ENCODE measurements around the gene BID. TPM values are rescaled to one million over a fixed set of nuclear protein-coding genes. Genes with fewer than 3 reads are reported as not detected.

BID gene
- total RNA-seq, 1 experiment from 2014 or later = 258 TPM

GRCh38 chr22:17803609-17804270, 29.5 kb upstream of the BID start:
- DNase-seq (ENCODE audit: low read depth) = no peak

- DNase-seq (ENCODE audit: low read depth) = no peak
Measured at GRCh38 chr22:17802822-17803221, 28.6 kb upstream of the BID start.

DNA sequence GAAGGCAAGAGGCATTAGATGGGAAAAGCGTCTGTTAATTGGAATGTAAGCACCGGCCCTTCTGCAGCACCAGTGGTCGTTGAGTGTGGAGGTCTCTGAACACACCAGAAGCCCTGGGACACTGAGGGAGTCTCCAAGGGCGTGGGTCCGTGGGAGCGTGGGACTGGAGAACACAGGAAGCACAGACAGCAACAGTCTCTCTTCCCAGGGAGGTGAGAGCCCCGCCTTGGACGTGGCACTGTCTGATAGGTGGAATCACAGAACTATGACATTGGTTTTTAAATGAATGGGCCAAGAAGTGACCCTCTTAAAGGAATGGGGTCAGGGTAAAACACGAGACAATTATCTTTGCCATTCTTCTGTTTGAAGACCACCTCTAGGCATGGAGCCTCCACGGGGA, 28.1 kb upstream of the BID start:
- DNase-seq (ENCODE audit: low read depth) = no peak

- DNase-seq (ENCODE audit: low read depth) = no peak
Measured at GRCh38 chr22:17797721-17798559, 23.7 kb upstream of the BID start.

GRCh38 chr22:17796695-17797094, 22.4 kb upstream of the BID start:
- no peak for DNase-seq (ENCODE audit: low read depth)

DNA sequence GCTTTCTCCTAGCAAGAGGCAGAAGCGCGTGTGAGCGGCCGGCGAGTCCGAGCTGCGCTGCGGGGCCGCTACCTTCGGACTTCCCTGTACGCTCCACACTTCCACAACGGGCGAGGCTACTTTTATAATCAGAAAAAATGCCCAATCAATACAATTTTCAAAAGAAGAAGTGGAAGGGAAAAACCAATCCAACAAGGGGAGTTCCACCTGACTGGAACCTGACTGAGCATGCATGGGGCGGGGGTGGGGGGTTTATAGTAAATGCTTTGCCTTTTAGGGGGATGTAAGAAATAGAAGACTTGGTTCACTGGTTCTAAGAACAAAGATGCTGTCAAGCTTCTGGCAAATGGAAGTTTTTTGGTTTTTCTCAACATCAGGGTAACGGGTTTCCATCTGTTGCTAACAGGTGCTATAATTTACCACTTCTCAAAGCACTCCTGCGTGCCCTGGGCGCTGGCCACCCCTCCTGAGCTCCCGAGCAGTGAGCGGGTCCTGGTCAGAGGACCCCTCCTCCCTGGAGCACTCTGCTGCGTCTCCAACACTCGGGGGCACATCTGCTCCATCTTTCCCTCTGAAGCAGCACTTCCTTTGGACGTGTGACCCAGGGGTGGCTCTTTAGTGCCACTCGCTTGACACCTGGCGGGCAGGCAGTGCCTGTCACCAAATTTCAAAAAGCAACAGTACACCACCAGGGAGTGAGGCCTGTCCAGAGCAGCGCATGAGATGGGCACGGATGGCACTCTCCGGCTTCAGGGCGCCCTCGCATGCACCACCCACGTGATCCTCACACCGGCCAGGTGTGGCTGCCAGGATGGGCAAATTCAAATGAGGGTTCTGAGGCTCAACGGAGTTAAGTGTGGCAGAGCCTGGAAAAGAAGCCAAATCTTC, 21.6 kb upstream of the BID start:
- DNase-seq (ENCODE audit: low read depth) = no peak

GRCh38 chr22:17794726-17795542, 20.7 kb upstream of the BID start:
- no peak for DNase-seq (ENCODE audit: low read depth)

DNA sequence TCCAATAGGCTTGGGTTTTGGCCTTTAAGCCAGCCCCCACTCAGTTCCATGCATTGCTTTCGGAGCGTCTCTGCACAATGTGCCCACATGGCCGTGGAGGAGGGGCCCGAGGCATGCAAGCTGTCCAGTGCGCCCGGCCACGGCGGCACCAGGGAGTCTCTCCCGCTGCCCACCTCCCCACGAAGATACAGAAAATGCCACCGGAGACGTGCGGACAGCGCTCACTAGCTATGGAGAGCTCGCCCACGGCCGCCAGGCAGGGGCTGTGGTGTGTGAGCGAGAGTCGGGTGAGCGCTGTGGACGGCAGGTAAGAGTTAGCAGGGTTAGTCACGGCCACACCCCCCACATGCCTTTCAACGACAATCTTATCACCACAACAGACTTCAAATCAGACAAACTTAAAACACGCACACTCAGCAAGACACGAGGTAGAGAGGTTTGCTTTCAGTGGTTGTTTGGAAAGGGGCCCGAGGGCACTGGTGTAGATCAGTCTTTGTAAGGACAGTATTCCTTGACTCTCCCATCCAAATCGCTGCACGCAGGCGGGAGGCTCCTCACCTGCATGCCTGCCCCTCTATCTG, 18.7 kb upstream of the BID start:
- DNase-seq (ENCODE audit: low read depth) = no peak

- DNase-seq (ENCODE audit: low read depth) = no peak
Measured at GRCh38 chr22:17792299-17792698, 18.0 kb upstream of the BID start.

- no peak for DNase-seq (ENCODE audit: low read depth)
Measured at GRCh38 chr22:17791196-17791595, 16.9 kb upstream of the BID start.

DNA sequence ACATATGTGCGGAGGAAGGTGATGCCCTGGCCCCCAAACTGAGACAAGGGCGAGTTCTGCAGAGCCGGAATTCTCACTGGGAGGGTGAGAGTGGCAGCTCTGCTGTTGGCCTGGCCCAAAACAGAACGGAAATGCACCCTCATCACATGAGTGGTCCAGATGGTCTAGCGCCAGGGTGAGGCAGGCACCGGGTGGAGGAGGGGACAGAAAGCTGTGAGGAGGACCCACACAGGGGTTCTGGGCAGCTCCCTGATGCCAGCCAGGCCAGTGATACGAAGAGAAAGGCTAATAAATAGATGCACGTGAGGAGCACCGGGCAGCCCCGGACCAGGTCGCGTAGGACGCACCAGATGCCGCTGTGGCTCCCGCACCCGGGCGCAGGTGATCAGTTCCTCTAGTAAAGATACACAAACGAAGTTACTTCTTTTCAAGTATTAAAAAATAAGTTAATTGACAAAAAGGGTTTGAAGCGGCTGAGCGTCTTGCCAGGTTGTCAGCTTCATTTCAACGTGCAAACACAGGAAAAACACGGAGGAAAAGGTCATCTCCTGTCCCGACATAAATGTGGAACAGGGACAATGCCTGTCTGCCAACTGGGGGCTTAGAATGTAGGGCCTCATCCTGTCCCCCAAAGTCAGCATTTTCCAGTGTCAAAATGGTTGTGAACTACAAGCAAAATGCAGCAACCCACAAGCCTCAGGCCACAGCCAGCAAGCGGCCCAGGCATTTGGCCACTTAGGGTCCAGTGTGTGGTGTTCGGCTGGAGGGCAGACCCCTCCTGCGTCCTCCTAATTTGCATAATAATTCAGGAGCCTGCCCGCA, 15.3 kb upstream of the BID start:
- DNase-seq (ENCODE audit: low read depth) = no peak

DNA sequence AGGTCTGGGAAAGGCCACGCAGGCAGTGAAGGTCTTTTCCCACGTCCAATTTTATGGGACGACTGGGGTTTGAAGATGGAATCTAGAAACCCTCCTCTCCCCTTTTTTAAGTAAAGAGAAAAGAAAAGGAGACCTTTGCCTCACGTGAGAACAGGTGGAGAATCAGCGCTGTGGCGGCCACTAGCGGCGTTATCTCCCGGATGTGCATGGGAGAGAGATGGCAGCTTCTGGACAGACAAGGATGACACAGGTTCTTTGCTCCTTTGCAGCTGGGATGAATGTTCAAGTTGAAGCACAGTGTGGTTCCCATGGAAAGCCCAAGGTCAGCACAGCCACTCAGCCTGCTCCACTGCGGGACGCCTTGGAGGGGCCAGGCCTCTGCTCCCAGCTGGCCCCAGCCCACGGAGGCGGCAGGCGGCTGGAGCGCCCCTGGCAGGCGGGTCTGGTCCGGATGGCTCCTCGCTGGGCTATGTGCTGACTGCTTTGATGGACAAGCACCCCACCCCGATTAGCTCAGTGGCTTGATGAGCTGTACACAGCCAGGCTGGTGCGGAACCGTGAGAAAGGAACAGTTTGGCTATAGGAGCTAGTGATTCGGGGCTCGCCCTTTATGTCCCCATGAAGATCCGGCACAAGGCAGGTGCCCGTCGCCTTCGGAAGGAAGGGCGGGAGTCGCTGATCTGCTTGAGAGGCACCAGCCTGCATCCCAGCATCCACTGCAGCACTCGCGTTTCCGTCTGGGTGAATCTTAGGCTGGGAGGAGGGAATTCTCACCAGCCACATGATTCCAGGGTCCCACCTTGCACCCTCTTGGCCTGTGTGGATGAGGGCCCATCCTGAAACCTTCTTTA, 14.5 kb upstream of the BID start:
- DNase-seq (ENCODE audit: low read depth) = no peak

- DNase-seq (ENCODE audit: low read depth) = no peak
Measured at GRCh38 chr22:17787716-17788330, 13.6 kb upstream of the BID start.

GRCh38 chr22:17787241-17787640, 13.0 kb upstream of the BID start:
- DNase-seq (ENCODE audit: low read depth) = no peak

DNA sequence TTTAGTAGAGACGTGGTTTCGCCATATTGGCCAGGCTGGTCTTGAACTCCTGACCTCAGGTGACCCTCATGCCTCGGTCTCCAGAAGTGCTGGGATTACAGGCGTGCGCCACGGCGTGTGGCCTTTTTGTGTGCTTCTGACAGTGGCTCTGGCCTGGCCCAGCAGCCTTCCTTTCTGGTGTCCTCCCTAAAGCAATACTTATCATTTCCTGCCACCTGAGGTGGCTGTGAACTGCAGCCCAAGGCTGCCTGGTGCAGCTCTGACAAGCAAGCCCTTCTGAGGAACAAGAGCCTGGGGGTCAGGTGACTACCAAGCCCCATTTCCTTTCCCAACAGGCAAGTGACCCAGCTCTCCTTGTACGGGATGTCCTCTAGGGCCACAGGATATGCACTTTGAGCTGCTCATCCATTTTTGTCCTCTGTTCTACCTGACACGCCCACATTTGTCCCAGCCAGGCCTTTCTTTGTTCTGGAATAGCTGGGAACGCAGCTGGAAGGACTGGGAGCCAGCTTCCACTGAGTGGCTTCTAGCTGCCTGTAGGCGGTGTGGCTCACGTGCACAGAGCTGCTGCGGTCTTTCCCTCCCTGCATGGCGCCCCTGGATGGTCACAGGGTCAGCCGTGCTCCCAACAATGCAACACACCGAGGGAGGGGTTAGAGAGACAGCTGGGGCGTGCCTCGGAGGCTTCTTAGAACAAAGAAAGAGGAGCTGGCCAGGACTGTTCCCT, 12.3 kb upstream of the BID start:
- DNase-seq (ENCODE audit: low read depth) = peak; percentile 19

- peak; percentile 33 for DNase-seq (ENCODE audit: low read depth)
Measured at GRCh38 chr22:17785185-17786184, 11.2 kb upstream of the BID start.

Measured in HT1080 (cell line).